NB4 (cell line): ENCODE results near the gene ZNF800.

ENCODE experiments used
- DNase-seq: peaks from one replicate; pipeline ENCODE4 v3.0.0; 2010; ENCODE audit warnings: low read depth
- H3K4me3 ChIP-seq: one replicate; pipeline ENCODE4 v1.5.1; 2011; ENCODE audit warnings: mild to moderate bottlenecking, low read depth, low read length, moderate library complexity
- CTCF ChIP-seq: IDR thresholded peaks from one replicate; pipeline ENCODE4 v1.5.1; 2012; ENCODE audit warnings: low read depth, low read length
- MAX ChIP-seq: IDR thresholded peaks from 2 replicates; pipeline ENCODE4 v1.6.1; 2011; ENCODE audit warnings: low read depth, low read length
- MYC ChIP-seq: IDR thresholded peaks from 2 replicates; pipeline ENCODE4 v1.6.1; 2011; ENCODE audit warnings: low read depth, low read length
- POLR2A ChIP-seq: IDR thresholded peaks from 2 replicates; pipeline ENCODE4 v1.6.1; 2011; ENCODE audit warnings: mild to moderate bottlenecking; ENCODE audit not compliant: insufficient read length; ENCODE audit errors: extremely low read depth

Gene ZNF800

GRCh38 chr7:127361736-127362135 lies 30.8 kb downstream of the ZNF800 start:
- H3K4me3 ChIP-seq, result no peak overlapping the region
- no peak for TF ChIP-seq CTCF
- no peak for TF ChIP-seq MYC
- no peak for TF ChIP-seq MAX
- TF ChIP-seq POLR2A, result no peak
- no peak for DNase-seq

GRCh38 chr7:127359011-127359410 lies 33.5 kb downstream of the ZNF800 start:
- H3K4me3 ChIP-seq, result no peak overlapping the region
- DNase-seq, result no peak
- TF ChIP-seq MAX (no peak), POLR2A (no peak), MYC (no peak), CTCF (no peak)

GRCh38 chr7:127353897-127354296 lies 38.6 kb downstream of the ZNF800 start:
- no peak overlapping the region for H3K4me3 ChIP-seq
- DNase-seq, result no peak
- no peak for TF ChIP-seq MYC
- TF ChIP-seq CTCF, result no peak
- no peak for TF ChIP-seq POLR2A
- TF ChIP-seq MAX, result no peak

- no peak overlapping the region for H3K4me3 ChIP-seq
- TF ChIP-seq MYC (no peak), MAX (no peak), POLR2A (no peak), CTCF (no peak)
- no peak for DNase-seq
These were observed 41.9 kb downstream of the ZNF800 start for GRCh38 chr7:127350586-127350985.

- no peak for DNase-seq
- no peak for TF ChIP-seq POLR2A
- TF ChIP-seq MAX, result no peak
- TF ChIP-seq CTCF, result no peak
- TF ChIP-seq MYC, result no peak
- H3K4me3 ChIP-seq, result no peak overlapping the region
These were observed 42.6 kb downstream of the ZNF800 start for GRCh38 chr7:127349881-127350280.

- H3K4me3 ChIP-seq, result peak overlapping the region; percentile 30
- DNase-seq, result no peak
- TF ChIP-seq POLR2A, result no peak
- no peak for TF ChIP-seq CTCF
- no peak for TF ChIP-seq MAX
- no peak for TF ChIP-seq MYC
These were observed 44.3 kb downstream of the ZNF800 start for GRCh38 chr7:127348247-127348631.
